WTC11 (cell line): ENCODE measurements around the gene EGFL8. TPM values are rescaled to one million over a fixed set of nuclear protein-coding genes. Genes with fewer than 3 reads are reported as not detected.

ENCODE experiments used
- ATAC-seq: fragments of 200-7000 bp; cut with Tn5 transposase; 2 replicates; pipeline ENCODE4 v1.10.0; 2021; ENCODE audit warnings: mild to moderate bottlenecking, moderate library complexity
- CTCF ChIA-PET: fragments of 300-600 bp; sonication (Branson Sonifier 250); formaldehyde crosslinking; loops from one replicate; lab custom pipeline; 2021; ENCODE audit warnings: antibody characterized with exemption; lab: Charles Lee
- POLR2A ChIA-PET: fragments of 350-600 bp; sonication (Branson Sonifier 250); formaldehyde crosslinking; loops from one replicate; lab custom pipeline; 2021; ENCODE audit warnings: antibody characterized with exemption; lab: Charles Lee
- DNase-seq: peaks from one replicate; pipeline ENCODE4 v3.0.0; 2021; ENCODE audit warnings: low spot score
- H3K27ac Mint-ChIP-seq: 2 replicates; pipeline ENCODE4 v1.8.0; 2021; ENCODE audit warnings: mixed read lengths
- H3K27me3 Mint-ChIP-seq: 2 replicates; pipeline ENCODE4 v1.8.0; 2021; ENCODE audit warnings: low read depth, mild to moderate bottlenecking, moderate library complexity, mixed read lengths
- H3K36me3 Mint-ChIP-seq: 2 replicates; pipeline ENCODE4 v1.8.0; 2021; ENCODE audit warnings: mixed read lengths
- H3K4me1 Mint-ChIP-seq: 2 replicates; pipeline ENCODE4 v1.8.0; 2022; ENCODE audit warnings: mixed read lengths
- H3K4me3 Mint-ChIP-seq: 2 replicates; pipeline ENCODE4 v1.8.0; 2021; ENCODE audit warnings: mild to moderate bottlenecking, moderate library complexity, mixed read lengths
- H3K9me3 Mint-ChIP-seq: 2 replicates; pipeline ENCODE4 v1.8.0; 2021; ENCODE audit warnings: mixed read lengths
- AFF4 ChIP-seq: sonication (generic); formaldehyde crosslinking; IDR thresholded peaks from 2 replicates; pipeline ENCODE4 v1.8.1; 2023; ENCODE audit warnings: mild to moderate bottlenecking, missing genetic modification reagents, borderline replicate concordance
- CREM ChIP-seq: sonication (generic); formaldehyde crosslinking; IDR thresholded peaks from 2 replicates; pipeline ENCODE4 v1.8.1; 2022; ENCODE audit warnings: mild to moderate bottlenecking, missing genetic modification reagents, moderate library complexity
- E2F4 ChIP-seq: sonication (generic); formaldehyde crosslinking; IDR thresholded peaks from 2 replicates; pipeline ENCODE4 v1.8.1; 2022; ENCODE audit warnings: low read depth, mild to moderate bottlenecking, moderate library complexity, missing genetic modification reagents, borderline replicate concordance
- EMX1 ChIP-seq: fragments of 250-450 bp; sonication (Bioruptor Pico); IDR thresholded peaks from 2 replicates; pipeline ENCODE4 v1.8.0; 2021; ENCODE audit warnings: mild to moderate bottlenecking
- ETV6 ChIP-seq: sonication (generic); formaldehyde crosslinking; IDR thresholded peaks from 2 replicates; pipeline ENCODE4 v1.8.1; 2022; ENCODE audit warnings: mild to moderate bottlenecking, missing genetic modification reagents
- FOXK1 ChIP-seq: sonication (generic); formaldehyde crosslinking; IDR thresholded peaks from 2 replicates; pipeline ENCODE4 v1.8.0; 2022; ENCODE audit warnings: mild to moderate bottlenecking, moderate library complexity, missing genetic modification reagents
- FOXP4 ChIP-seq: sonication (generic); formaldehyde crosslinking; IDR thresholded peaks from 2 replicates; pipeline ENCODE4 v1.8.0; 2022; ENCODE audit warnings: mild to moderate bottlenecking, missing genetic modification reagents
- MAX ChIP-seq: sonication (generic); formaldehyde crosslinking; IDR thresholded peaks from 2 replicates; pipeline ENCODE4 v1.8.0; 2022; ENCODE audit warnings: mild to moderate bottlenecking, missing genetic modification reagents
- MYBL2 ChIP-seq: sonication (generic); formaldehyde crosslinking; IDR thresholded peaks from 2 replicates; pipeline ENCODE4 v1.8.1; 2023; ENCODE audit warnings: mild to moderate bottlenecking, moderate library complexity, missing genetic modification reagents
- NFYB ChIP-seq: sonication (generic); formaldehyde crosslinking; conservative IDR thresholded peaks from 2 replicates; pipeline ENCODE4 v1.8.0; 2022; ENCODE audit warnings: low read depth, missing genetic modification reagents
- SP1 ChIP-seq: sonication (generic); formaldehyde crosslinking; conservative IDR thresholded peaks from 2 replicates; pipeline ENCODE4 v1.8.1; 2022; ENCODE audit warnings: missing genetic modification reagents
- TEAD1 ChIP-seq: sonication (generic); formaldehyde crosslinking; IDR thresholded peaks from 2 replicates; pipeline ENCODE4 v1.8.0; 2022; ENCODE audit warnings: mild to moderate bottlenecking, missing genetic modification reagents
- ZMAT4 ChIP-seq: fragments of 250-450 bp; sonication (Bioruptor Pico); IDR thresholded peaks from 2 replicates; pipeline ENCODE4 v1.9.0; 2021; ENCODE audit warnings: mild to moderate bottlenecking
- ZNF512 ChIP-seq: sonication (generic); formaldehyde crosslinking; IDR thresholded peaks from 2 replicates; pipeline ENCODE4 v1.8.1; 2022; ENCODE audit warnings: missing genetic modification reagents, borderline replicate concordance
- ZNF532 ChIP-seq: fragments of 250-450 bp; sonication (Bioruptor Pico); IDR thresholded peaks from 2 replicates; pipeline ENCODE4 v1.9.0; 2021; ENCODE audit warnings: mild to moderate bottlenecking, borderline replicate concordance
- total RNA-seq: library from RNA; stranded (reverse); gene quantifications from 3 replicates; pipeline ENCODE4 v1.2.3, GENCODE V29; 2021

Gene EGFL8
- total RNA-seq, 1 experiment from 2014 or later, result 17.5 TPM

- no peaks in the 10 kb centered on the region for H3K27me3 Mint-ChIP-seq
- peaks cover 38% of the 10 kb centered on the region for H3K4me1 Mint-ChIP-seq
- peak overlapping the region; percentile 82 for H3K4me3 Mint-ChIP-seq
- H3K9me3 Mint-ChIP-seq, result no peaks in the 10 kb centered on the region
- CTCF ChIA-PET, result interaction anchor here (0.6 to 2.6 kb wide), 12 partner anchors 10 to 488 kb away, joined by 3 to 30 read pairs (median 4); partner anchors contain the start of genes GPSM3 and PBX2
- TF ChIP-seq NFYB (CRISPR knock-in tag) (no peak), TEAD1 (0 out of 2 replicates have a peak, but pooled peaks have one; percentile 11), ZNF532 (CRISPR knock-in tag) (no peak), E2F4 (CRISPR knock-in tag) (no peak), EMX1 (CRISPR knock-in tag) (no peak), CREM (CRISPR knock-in tag) (peak; percentile 52; the same call in 1 of the 2 replicates), ETV6 (CRISPR knock-in tag) (peak; percentile 43; the same call in 1 of the 2 replicates), MYBL2 (CRISPR knock-in tag) (no peak), SP1 (CRISPR knock-in tag) (peak; percentile 39)
- ATAC-seq (peak; percentile 14), DNase-seq (peak; percentile 50)
- H3K27ac Mint-ChIP-seq, result peak overlapping the region; percentile 98
- peaks cover 23% of the 10 kb centered on the region for H3K36me3 Mint-ChIP-seq
- POLR2A ChIA-PET, result interaction anchor here (0.6 to 3.7 kb wide), 10 partner anchors 10 to 794 kb away, joined by 3 to 25 read pairs (median 5); partner anchors contain the start of genes FKBPL, GPSM3 and PBX2
Observed at GRCh38 chr6:32177183-32177787, 12.9 kb downstream of the EGFL8 start.

- Mint-ChIP-seq H3K27ac (peak within 1 kb of the TSS; percentile 98), H3K9me3 (no peaks in the 10 kb centered on the region), H3K4me1 (peaks cover 38% of the 10 kb centered on the region), H3K4me3 (peak within 1 kb of the TSS; percentile 82), H3K27me3 (no peaks in the 10 kb centered on the region), H3K36me3 (peaks cover 23% of the 10 kb centered on the region)
- ChIA-PET CTCF (interaction anchor here (0.6 to 2.6 kb wide), 12 partner anchors 10 to 488 kb away, joined by 3 to 30 read pairs (median 4); partner anchors contain the start of gene GPSM3), POLR2A (interaction anchor here (0.6 to 3.7 kb wide), 9 partner anchors 10 to 794 kb away, joined by 3 to 25 read pairs (median 5); partner anchors contain the start of genes FKBPL, GPSM3 and PBX2)
- DNase-seq (peak; percentile 94), ATAC-seq (peak; percentile 78)
- TF ChIP-seq FOXP4 (CRISPR knock-in tag) (0 out of 2 replicates have a peak, but pooled peaks have one; percentile 8), FOXK1 (0 out of 2 replicates have a peak, but pooled peaks have one; percentile 17), ZMAT4 (CRISPR knock-in tag) (no peak), ZNF512 (CRISPR knock-in tag) (no peak), AFF4 (CRISPR knock-in tag) (no peak), NFYB (CRISPR knock-in tag) (peak; percentile 89), MAX (CRISPR knock-in tag) (peak; percentile 24; the same call in 1 of the 2 replicates)
Observed at GRCh38 chr6:32177788-32178546, 13.6 kb downstream of the EGFL8 start, which contains the start of gene RNF5. Gene RNF5 (plus strand): TSS chr6:32178405. CDS start chr6:32178512, 107 bp downstream.
